ENCODE results near the gene MADCAM1.
"Not testable (repeated sequence)": the region's sequence is repeated elsewhere in the genome, so short reads cannot be mapped to it uniquely, and the experiment has no call there.

Gene MADCAM1

GRCh38 chr19:465056-465816 lies 31.1 kb upstream of the MADCAM1 start:
- no peak for DNase-seq

- DNase-seq: no peak
These were observed 28.7 kb upstream of the MADCAM1 start for GRCh38 chr19:467554-467953.

- DNase-seq: no peak
These were observed 27.6 kb upstream of the MADCAM1 start for GRCh38 chr19:468587-469256.

GRCh38 chr19:469833-470232 lies 26.5 kb upstream of the MADCAM1 start:
- DNase-seq: no peak

- no peak for DNase-seq
These were observed 25.6 kb upstream of the MADCAM1 start for GRCh38 chr19:470701-471100.

- no peak for DNase-seq
These were observed 24.1 kb upstream of the MADCAM1 start for GRCh38 chr19:472005-472858.

- DNase-seq: no peak
These were observed 21.9 kb upstream of the MADCAM1 start for GRCh38 chr19:474126-475078.

GRCh38 chr19:475360-475759 lies 20.9 kb upstream of the MADCAM1 start:
- DNase-seq: no peak

GRCh38 chr19:478236-478903 lies 17.9 kb upstream of the MADCAM1 start:
- no peak for DNase-seq

GRCh38 chr19:478976-479375 lies 17.3 kb upstream of the MADCAM1 start:
- DNase-seq: no peak

GRCh38 chr19:480016-480855 lies 16.1 kb upstream of the MADCAM1 start:
- no peak for DNase-seq

GRCh38 chr19:481100-481499 lies 15.2 kb upstream of the MADCAM1 start:
- not testable (repeated sequence) for DNase-seq

GRCh38 chr19:482186-483041 lies 13.9 kb upstream of the MADCAM1 start:
- DNase-seq: no peak

- no peak for DNase-seq
These were observed 12.8 kb upstream of the MADCAM1 start for GRCh38 chr19:483332-484072.

- DNase-seq: no peak
These were observed 11.8 kb upstream of the MADCAM1 start for GRCh38 chr19:484494-484893.

- no peak for DNase-seq
These were observed 11.2 kb upstream of the MADCAM1 start for GRCh38 chr19:485077-485476.

- DNase-seq: no peak
These were observed 10.6 kb upstream of the MADCAM1 start for GRCh38 chr19:485583-486236.

Measured in NCI-H2227 treated with DMSO at 0.1 percent for 48 hours (cell line).